ENCODE measurements around the gene ARID4A. TPM values are rescaled to one million over a fixed set of nuclear protein-coding genes. Genes with fewer than 3 reads are reported as not detected.

Gene ARID4A
- total RNA-seq, 1 experiment from 2014 or later, result 24.9 TPM

DNA sequence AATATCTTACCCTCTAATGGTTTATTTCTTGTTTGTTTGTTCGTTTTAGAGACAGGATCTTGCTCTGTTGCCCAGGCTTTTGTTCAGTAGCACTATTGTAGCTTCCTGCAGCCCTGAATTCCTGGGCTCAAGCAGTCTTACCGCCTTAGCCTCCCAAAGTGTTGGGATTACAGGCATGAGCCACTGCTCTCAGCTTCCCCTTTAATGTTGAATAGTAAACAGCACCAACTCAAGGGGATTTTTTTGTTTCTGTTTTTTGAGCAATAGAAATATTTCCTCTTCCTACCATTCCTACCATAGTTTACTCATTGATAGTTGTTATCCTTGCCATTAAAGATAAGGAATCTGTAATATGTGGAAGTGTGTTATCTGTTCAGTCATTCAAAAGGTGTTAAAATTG is 10.7 kb downstream of the ARID4A start:
- TF ChIP-seq EZH2 (IDR thresholded peaks at IDR 0.05; ENCODE audit: borderline replicate concordance, low read depth, low read length, poor library complexity, severe bottlenecking), result no peak
- TF ChIP-seq, protein P1, sequence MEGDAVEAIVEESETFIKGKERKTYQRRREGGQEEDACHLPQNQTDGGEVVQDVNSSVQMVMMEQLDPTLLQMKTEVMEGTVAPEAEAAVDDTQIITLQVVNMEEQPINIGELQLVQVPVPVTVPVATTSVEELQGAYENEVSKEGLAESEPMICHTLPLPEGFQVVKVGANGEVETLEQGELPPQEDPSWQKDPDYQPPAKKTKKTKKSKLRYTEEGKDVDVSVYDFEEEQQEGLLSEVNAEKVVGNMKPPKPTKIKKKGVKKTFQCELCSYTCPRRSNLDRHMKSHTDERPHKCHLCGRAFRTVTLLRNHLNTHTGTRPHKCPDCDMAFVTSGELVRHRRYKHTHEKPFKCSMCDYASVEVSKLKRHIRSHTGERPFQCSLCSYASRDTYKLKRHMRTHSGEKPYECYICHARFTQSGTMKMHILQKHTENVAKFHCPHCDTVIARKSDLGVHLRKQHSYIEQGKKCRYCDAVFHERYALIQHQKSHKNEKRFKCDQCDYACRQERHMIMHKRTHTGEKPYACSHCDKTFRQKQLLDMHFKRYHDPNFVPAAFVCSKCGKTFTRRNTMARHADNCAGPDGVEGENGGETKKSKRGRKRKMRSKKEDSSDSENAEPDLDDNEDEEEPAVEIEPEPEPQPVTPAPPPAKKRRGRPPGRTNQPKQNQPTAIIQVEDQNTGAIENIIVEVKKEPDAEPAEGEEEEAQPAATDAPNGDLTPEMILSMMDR (conservative IDR thresholded peaks at IDR 0.05; ENCODE audit: low read depth, low read length), result no peak
- H3K9me3 ChIP-seq (ENCODE audit: low read depth, low read length, poor library complexity, severe bottlenecking), result no peaks in the 10 kb centered on the region
- ChIA-PET CTCF (no interaction called here), POLR2A (ENCODE audit: low non-redundant PET) (no interaction called here)
- DNase-seq (ENCODE audit: low spot score), result no peak
- H3K4me1 ChIP-seq (ENCODE audit: insufficient read depth, low read length, poor library complexity, severe bottlenecking), result peaks cover 12% of the 10 kb centered on the region
- H3K4me3 ChIP-seq (ENCODE audit: low read depth, low read length, poor library complexity, severe bottlenecking), result no peak overlapping the region
- no peak overlapping the region for H3K27ac ChIP-seq (ENCODE audit: low read depth, low read length, poor library complexity, severe bottlenecking)
- H3K27me3 ChIP-seq (replicated peaks; ENCODE audit: insufficient read depth, low read depth, low read length, poor library complexity), result no peaks in the 10 kb centered on the region
- BruUV-seq (replicated peaks), result no TSS peak
- no peaks in the 10 kb centered on the region for H3K36me3 ChIP-seq (ENCODE audit: insufficient read depth, low read length, poor library complexity, severe bottlenecking)
- intact Hi-C loops (cut with micrococcal nuclease; ENCODE audit: unreplicated experiment), result no loop called here

DNA sequence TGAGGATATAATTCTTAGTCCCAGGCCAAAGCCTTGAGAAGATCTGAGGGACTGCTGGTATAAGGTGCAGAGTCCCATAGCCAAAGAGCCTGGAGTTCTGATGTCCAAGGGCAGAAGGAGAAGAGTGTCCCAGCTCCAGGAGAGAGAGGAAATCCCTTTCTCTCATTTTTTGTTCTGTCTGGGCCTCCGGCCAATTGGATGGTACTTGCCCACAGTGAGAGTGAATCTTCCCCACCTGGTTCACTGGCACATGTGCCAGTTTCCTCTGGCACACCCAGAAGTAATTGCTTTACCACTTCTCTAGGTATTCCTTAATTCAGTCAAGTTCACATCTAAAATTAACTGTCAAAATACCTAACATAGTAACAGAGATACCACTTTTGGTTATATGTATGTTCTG is 15.3 kb downstream of the ARID4A start:
- ChIA-PET POLR2A (ENCODE audit: low non-redundant PET) (no interaction called here), CTCF (no interaction called here)
- H3K36me3 ChIP-seq (ENCODE audit: insufficient read depth, low read length, poor library complexity, severe bottlenecking), result peaks cover 6% of the 10 kb centered on the region
- H3K27ac ChIP-seq (ENCODE audit: low read depth, low read length, poor library complexity, severe bottlenecking), result no peak overlapping the region
- BruUV-seq (replicated peaks), result no TSS peak
- no peak for DNase-seq (ENCODE audit: low spot score)
- intact Hi-C loops (cut with micrococcal nuclease; ENCODE audit: unreplicated experiment), result no loop called here
- H3K27me3 ChIP-seq (replicated peaks; ENCODE audit: insufficient read depth, low read depth, low read length, poor library complexity), result no peaks in the 10 kb centered on the region
- no peak for TF ChIP-seq EZH2 (IDR thresholded peaks at IDR 0.05; ENCODE audit: borderline replicate concordance, low read depth, low read length, poor library complexity, severe bottlenecking)
- TF ChIP-seq, protein P1 (conservative IDR thresholded peaks at IDR 0.05; ENCODE audit: low read depth, low read length), result no peak
- no peak overlapping the region for H3K4me3 ChIP-seq (ENCODE audit: low read depth, low read length, poor library complexity, severe bottlenecking)
- no peaks in the 10 kb centered on the region for H3K4me1 ChIP-seq (ENCODE audit: insufficient read depth, low read length, poor library complexity, severe bottlenecking)
- H3K9me3 ChIP-seq (ENCODE audit: low read depth, low read length, poor library complexity, severe bottlenecking), result no peaks in the 10 kb centered on the region

DNA sequence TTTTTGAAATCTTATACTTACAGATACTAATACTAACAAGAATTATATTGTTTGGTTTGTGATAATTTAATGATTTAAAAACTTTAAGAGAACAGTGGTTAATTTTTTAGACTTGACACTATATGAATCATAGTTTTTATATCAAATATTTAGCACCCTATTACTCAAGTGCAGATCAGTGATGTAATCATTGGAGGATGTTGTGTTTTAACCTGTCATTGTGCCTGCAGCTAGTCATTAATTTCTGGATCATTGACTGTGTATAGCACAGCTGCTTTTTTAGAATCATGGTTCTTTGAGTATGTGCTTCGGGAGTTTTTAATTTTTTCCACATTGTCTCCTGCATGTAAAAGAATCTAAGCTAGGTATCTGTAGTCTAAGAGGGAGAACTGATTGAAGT is 17.3 kb downstream of the ARID4A start:
- Histone ChIP-seq H3K27me3 (replicated peaks; ENCODE audit: insufficient read depth, low read depth, low read length, poor library complexity) (no peaks in the 10 kb centered on the region), H3K9me3 (ENCODE audit: low read depth, low read length, poor library complexity, severe bottlenecking) (no peaks in the 10 kb centered on the region), H3K36me3 (ENCODE audit: insufficient read depth, low read length, poor library complexity, severe bottlenecking) (peaks cover 8% of the 10 kb centered on the region), H3K4me3 (ENCODE audit: low read depth, low read length, poor library complexity, severe bottlenecking) (no peak overlapping the region), H3K27ac (ENCODE audit: low read depth, low read length, poor library complexity, severe bottlenecking) (no peak overlapping the region), H3K4me1 (ENCODE audit: insufficient read depth, low read length, poor library complexity, severe bottlenecking) (no peaks in the 10 kb centered on the region)
- intact Hi-C loops (cut with micrococcal nuclease; ENCODE audit: unreplicated experiment), result no loop called here
- POLR2A ChIA-PET (ENCODE audit: low non-redundant PET), result interaction anchor here (1.1 kb wide), 1 partner anchor 17 kb away, joined by 3 read pairs; the partner anchor contains the start of gene ARID4A
- CTCF ChIA-PET, result no interaction called here
- TF ChIP-seq, protein P1 (conservative IDR thresholded peaks at IDR 0.05; ENCODE audit: low read depth, low read length), result no peak
- no peak for TF ChIP-seq EZH2 (IDR thresholded peaks at IDR 0.05; ENCODE audit: borderline replicate concordance, low read depth, low read length, poor library complexity, severe bottlenecking)
- DNase-seq (ENCODE audit: low spot score), result no peak
- BruUV-seq (replicated peaks), result no TSS peak

All from A673 (cell line).